ENCODE results near the gene PTPRK.

DNA sequence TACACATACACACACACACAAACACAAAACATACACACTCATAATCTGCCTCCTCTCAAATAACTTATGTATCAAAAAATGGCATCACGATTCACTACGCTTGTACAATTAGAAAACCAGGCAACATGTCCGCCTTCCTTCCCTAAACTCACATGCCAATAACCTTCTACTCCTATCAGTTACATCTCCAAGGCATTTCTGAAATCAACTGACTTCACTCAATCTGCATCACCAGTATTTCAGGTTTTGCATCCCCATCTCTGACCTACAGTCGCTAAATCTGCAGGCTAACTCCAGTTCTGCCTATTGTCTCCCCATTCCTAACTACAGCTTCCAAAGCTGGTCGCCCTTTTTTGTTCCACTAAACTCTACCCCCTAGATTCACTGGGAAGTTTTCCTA is 217.5 kb downstream of the PTPRK start:
- TF ChIP-seq, protein P1, sequence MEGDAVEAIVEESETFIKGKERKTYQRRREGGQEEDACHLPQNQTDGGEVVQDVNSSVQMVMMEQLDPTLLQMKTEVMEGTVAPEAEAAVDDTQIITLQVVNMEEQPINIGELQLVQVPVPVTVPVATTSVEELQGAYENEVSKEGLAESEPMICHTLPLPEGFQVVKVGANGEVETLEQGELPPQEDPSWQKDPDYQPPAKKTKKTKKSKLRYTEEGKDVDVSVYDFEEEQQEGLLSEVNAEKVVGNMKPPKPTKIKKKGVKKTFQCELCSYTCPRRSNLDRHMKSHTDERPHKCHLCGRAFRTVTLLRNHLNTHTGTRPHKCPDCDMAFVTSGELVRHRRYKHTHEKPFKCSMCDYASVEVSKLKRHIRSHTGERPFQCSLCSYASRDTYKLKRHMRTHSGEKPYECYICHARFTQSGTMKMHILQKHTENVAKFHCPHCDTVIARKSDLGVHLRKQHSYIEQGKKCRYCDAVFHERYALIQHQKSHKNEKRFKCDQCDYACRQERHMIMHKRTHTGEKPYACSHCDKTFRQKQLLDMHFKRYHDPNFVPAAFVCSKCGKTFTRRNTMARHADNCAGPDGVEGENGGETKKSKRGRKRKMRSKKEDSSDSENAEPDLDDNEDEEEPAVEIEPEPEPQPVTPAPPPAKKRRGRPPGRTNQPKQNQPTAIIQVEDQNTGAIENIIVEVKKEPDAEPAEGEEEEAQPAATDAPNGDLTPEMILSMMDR (optimal IDR thresholded peaks at IDR 0.05 in 1 of 3, IDR thresholded peaks at IDR 0.05 in 1 of 3, conservative IDR thresholded peaks at IDR 0.05 in 1 of 3; ENCODE audit: extremely low read depth in 1 of 3, insufficient read depth in 2 of 3, low read length in 3 of 3) = no peak
- no peak for TF ChIP-seq EZH2 (IDR thresholded peaks at IDR 0.05; ENCODE audit: low read length)

Measured in keratinocyte (primary cell).